HEK293 (cell line): ENCODE data around the gene ZNF202.

Experiments
- CTCF ChIA-PET: fragments of 350-600 bp; formaldehyde crosslinking; extraction: SDS; loops from one replicate; lab custom pipeline; 2021; ENCODE audit warnings: antibody characterized with exemption; lab: Yijun Ruan, JAX
- POLR2A ChIA-PET: fragments of 300-600 bp; formaldehyde crosslinking; extraction: SDS; loops from one replicate; lab custom pipeline; 2020; ENCODE audit warnings: antibody characterized with exemption, inconsistent platforms; lab: Yijun Ruan, JAX
- H3K27ac ChIP-seq: fragments of 200-500 bp; sonication (Bioruptor generic); 2 replicates; pipeline ENCODE4 v1.5.1; 2014; ENCODE audit warnings: low read depth, low read length, control low read depth, inconsistent platforms; ENCODE audit errors: extremely low read depth
- H3K36me3 ChIP-seq, 2 experiments: fragments of 200-500 bp in 1 of 2; sonication (Bioruptor generic) in 1 of 2; 1 replicate in 1 of 2; 2 replicates in 1 of 2; pipeline ENCODE4 v1.5.1; 2014 to 2017; ENCODE audit warnings: inconsistent platforms in 2 of 2, low read length in 2 of 2; ENCODE audit not compliant: control insufficient read depth in 2 of 2, insufficient read depth in 1 of 2
- H3K4me1 ChIP-seq: fragments of 200-500 bp; sonication (Bioruptor generic); 2 replicates; pipeline ENCODE4 v1.5.1; 2014; ENCODE audit warnings: mild to moderate bottlenecking, low read length, inconsistent platforms; ENCODE audit not compliant: control insufficient read depth, insufficient read depth
- H3K4me3 ChIP-seq: 2 replicates; pipeline ENCODE4 v1.5.1; 2011; ENCODE audit warnings: low read depth, mild to moderate bottlenecking, control low read depth, low read length, moderate library complexity
- H3K9me3 ChIP-seq: fragments of 200-500 bp; sonication (Bioruptor generic); 2 replicates; pipeline ENCODE4 v1.5.1; 2014; ENCODE audit warnings: low read depth, low read length, inconsistent platforms; ENCODE audit not compliant: control insufficient read depth, insufficient read depth
- CTCF ChIP-seq: fragments of 450-650 bp; formaldehyde crosslinking; IDR thresholded peaks from 2 replicates; pipeline ENCODE4 v1.5.1; 2016; ENCODE audit warnings: missing biosample characterization, missing genetic modification characterization
- HOXD13 ChIP-seq: sonication (generic); formaldehyde crosslinking; IDR thresholded peaks from 2 replicates; pipeline ENCODE4 v1.8.0; 2022; ENCODE audit warnings: missing genetic modification reagents, borderline replicate concordance
- PBX3 ChIP-seq: sonication (generic); formaldehyde crosslinking; IDR thresholded peaks from 2 replicates; pipeline ENCODE4 v1.8.1; 2022; ENCODE audit warnings: mild to moderate bottlenecking, moderate library complexity, missing genetic modification reagents
- REPIN1 ChIP-seq: fragments of 450-650 bp; formaldehyde crosslinking; IDR thresholded peaks from 2 replicates; pipeline ENCODE4 v1.5.1; 2017; ENCODE audit warnings: missing biosample characterization, missing genetic modification characterization, low read depth
- ZBTB26 ChIP-seq: fragments of 450-650 bp; formaldehyde crosslinking; optimal IDR thresholded peaks from 2 replicates; pipeline ENCODE3; 2016; ENCODE audit warnings: missing biosample characterization, mild to moderate bottlenecking, missing genetic modification characterization
- ZEB2 ChIP-seq: fragments of 450-650 bp; formaldehyde crosslinking; IDR thresholded peaks from 2 replicates; pipeline ENCODE4 v1.5.1; 2016; ENCODE audit warnings: missing biosample characterization, missing genetic modification characterization
- ZNF146 ChIP-seq: fragments of 450-650 bp; formaldehyde crosslinking; IDR thresholded peaks from 2 replicates; pipeline ENCODE4 v1.5.1; 2016; ENCODE audit warnings: missing biosample characterization, missing genetic modification characterization
- ZNF16 ChIP-seq: fragments of 450-650 bp; formaldehyde crosslinking; IDR thresholded peaks from 2 replicates; pipeline ENCODE4 v1.5.1; 2016; ENCODE audit warnings: low read depth, missing biosample characterization, missing genetic modification characterization
- ZNF302 ChIP-seq: fragments of 450-650 bp; formaldehyde crosslinking; IDR thresholded peaks from 2 replicates; pipeline ENCODE4 v1.5.1; 2016; ENCODE audit warnings: missing biosample characterization, missing genetic modification characterization, low read depth
- ZNF366 ChIP-seq: fragments of 450-650 bp; formaldehyde crosslinking; conservative IDR thresholded peaks from 2 replicates; pipeline ENCODE4 v1.5.1; 2016; ENCODE audit warnings: missing biosample characterization, missing genetic modification characterization
- ZNF518A ChIP-seq: fragments of 450-650 bp; formaldehyde crosslinking; conservative IDR thresholded peaks from 2 replicates; pipeline ENCODE4 v1.5.1; 2016; ENCODE audit warnings: low read depth, missing biosample characterization, missing genetic modification characterization
- ZNF529 ChIP-seq: fragments of 450-650 bp; formaldehyde crosslinking; IDR thresholded peaks from 2 replicates; pipeline ENCODE4 v1.5.1; 2017; ENCODE audit warnings: missing genetic modification characterization, missing biosample characterization; ENCODE audit not compliant: insufficient replicate concordance
- ZNF558 ChIP-seq: fragments of 450-650 bp; formaldehyde crosslinking; IDR thresholded peaks from 2 replicates; pipeline ENCODE4 v1.5.1; 2016; ENCODE audit warnings: missing biosample characterization, missing genetic modification characterization
- ZNF561 ChIP-seq: fragments of 450-650 bp; IDR thresholded peaks from 2 replicates; pipeline ENCODE4 v1.5.1; 2018; ENCODE audit warnings: missing biosample characterization, missing genetic modification characterization, borderline replicate concordance
- ZNF629 ChIP-seq: fragments of 450-650 bp; formaldehyde crosslinking; IDR thresholded peaks from 2 replicates; pipeline ENCODE4 v1.5.1; 2017; ENCODE audit warnings: missing biosample characterization, missing genetic modification characterization
- ZNF639 ChIP-seq: fragments of 450-650 bp; formaldehyde crosslinking; IDR thresholded peaks from 2 replicates; pipeline ENCODE4 v1.5.1; 2016; ENCODE audit warnings: missing biosample characterization, missing genetic modification characterization
- ZNF704 ChIP-seq: fragments of 450-650 bp; formaldehyde crosslinking; IDR thresholded peaks from 2 replicates; pipeline ENCODE4 v1.5.1; 2016; ENCODE audit warnings: missing biosample characterization, missing genetic modification characterization
- ZNF791 ChIP-seq: fragments of 450-650 bp; formaldehyde crosslinking; IDR thresholded peaks from 2 replicates; pipeline ENCODE4 v1.5.1; 2016; ENCODE audit warnings: missing biosample characterization, missing genetic modification characterization
- ZSCAN30 ChIP-seq: fragments of 450-650 bp; IDR thresholded peaks from 2 replicates; pipeline ENCODE4 v1.5.1; 2018; ENCODE audit warnings: missing biosample characterization, mild to moderate bottlenecking, missing genetic modification characterization, moderate library complexity

Gene ZNF202

GRCh38 chr11:123773959-123774358 is 32.5 kb upstream of the ZNF202 start (continued):
- TF ChIP-seq CTCF (tag by site-specific recombination) (no peak), ZNF16 (tag by site-specific recombination) (no peak), ZNF146 (tag by site-specific recombination) (no peak), ZNF518A (tag by site-specific recombination) (no peak), REPIN1 (no peak), ZNF791 (no peak), ZNF558 (no peak), ZBTB26 (tag by site-specific recombination) (no peak), ZNF704 (tag by site-specific recombination) (no peak)

- H3K9me3 ChIP-seq, result no peaks in the 10 kb centered on the region
- H3K4me3 ChIP-seq, result no peak overlapping the region
- no peaks in the 10 kb centered on the region for H3K36me3 ChIP-seq
- ChIA-PET POLR2A (no interaction called here), CTCF (no interaction called here)
- no peak overlapping the region for H3K27ac ChIP-seq
- H3K4me1 ChIP-seq, result no peaks in the 10 kb centered on the region
- TF ChIP-seq ZNF302 (tag by site-specific recombination) (no peak), ZNF366 (tag by site-specific recombination) (no peak), ZEB2 (tag by site-specific recombination) (no peak), ZSCAN30 (tag by site-specific recombination) (no peak), ZNF629 (tag by site-specific recombination) (no peak), PBX3 (CRISPR knock-in tag) (no peak), ZNF561 (no peak), HOXD13 (CRISPR knock-in tag) (no peak), ZNF529 (tag by site-specific recombination) (no peak), ZNF639 (tag by site-specific recombination) (no peak)
- TF ChIP-seq, all 188 proteins: peak for 0
Measured at GRCh38 chr11:123773026-123773425, 31.6 kb upstream of the ZNF202 start.
